Activated CD8-positive, alpha-beta memory T cell treated with anti-CD3 and anti-CD28 coated beads for 4 hours (primary cell): Measurements from ENCODE around the gene TRAPPC4.
"Not testable (repeated sequence)": the region's sequence is repeated elsewhere in the genome, so short reads cannot be mapped to it uniquely, and the experiment has no call there.

Experiments
- DNase-seq, 2 donors: peaks; one replicate each; pipeline ENCODE4 v3.0.0-alpha.2; 2020; ENCODE audit warnings: low read depth in 2 of 2

The TRAPPC4 gene

GRCh38 chr11:119014209-119014924 lies 4.2 kb upstream of the TRAPPC4 start:
- no peak for DNase-seq

- no peak for DNase-seq
Measured at GRCh38 chr11:119015054-119015611, 3.4 kb upstream of the TRAPPC4 start.

GRCh38 chr11:119016216-119017009 lies 2.2 kb upstream of the TRAPPC4 start:
- no peak for DNase-seq

GRCh38 chr11:119017377-119017776 lies 1.2 kb upstream of the TRAPPC4 start:
- DNase-seq, result not testable (repeated sequence)

GRCh38 chr11:119019996-119020395 lies 1.4 kb downstream of the TRAPPC4 start:
- no peak for DNase-seq

GRCh38 chr11:119021631-119022030 lies 3.1 kb downstream of the TRAPPC4 start:
- DNase-seq, result no peak

- no peak for DNase-seq
Measured at GRCh38 chr11:119023741-119024140, 5.2 kb downstream of the TRAPPC4 start.

GRCh38 chr11:119024430-119025098 lies 6.0 kb downstream of the TRAPPC4 start:
- no peak for DNase-seq

- no peak for DNase-seq
Measured at GRCh38 chr11:119025099-119025473, 6.5 kb downstream of the TRAPPC4 start.

- no peak for DNase-seq
Measured at GRCh38 chr11:119025541-119025940, 7.0 kb downstream of the TRAPPC4 start.

GRCh38 chr11:119025978-119026766 lies 7.6 kb downstream of the TRAPPC4 start:
- DNase-seq, result no peak

- DNase-seq, result no peak
Measured at GRCh38 chr11:119026970-119027369, 8.4 kb downstream of the TRAPPC4 start.

- no peak for DNase-seq
Measured at GRCh38 chr11:119027561-119028345, 9.2 kb downstream of the TRAPPC4 start.

- no peak for DNase-seq
Measured at GRCh38 chr11:119028346-119029068, 9.9 kb downstream of the TRAPPC4 start.

- no peak for DNase-seq
Measured at GRCh38 chr11:119029069-119029339, 10.4 kb downstream of the TRAPPC4 start.

- no peak for DNase-seq
Measured at GRCh38 chr11:119029340-119030028, 10.9 kb downstream of the TRAPPC4 start.

- no peak for DNase-seq
Measured at GRCh38 chr11:119030029-119030328, 11.4 kb downstream of the TRAPPC4 start.

GRCh38 chr11:119030329-119031047 lies 11.9 kb downstream of the TRAPPC4 start, which contains the start of gene SLC37A4:
SLC37A4 (minus strand) TSS chr11:119030877.
- peak; percentile 97 to 99 for DNase-seq

GRCh38 chr11:119031912-119032280 lies 13.3 kb downstream of the TRAPPC4 start:
- no peak for DNase-seq
